ENCODE results near the gene ABHD5.

DNA sequence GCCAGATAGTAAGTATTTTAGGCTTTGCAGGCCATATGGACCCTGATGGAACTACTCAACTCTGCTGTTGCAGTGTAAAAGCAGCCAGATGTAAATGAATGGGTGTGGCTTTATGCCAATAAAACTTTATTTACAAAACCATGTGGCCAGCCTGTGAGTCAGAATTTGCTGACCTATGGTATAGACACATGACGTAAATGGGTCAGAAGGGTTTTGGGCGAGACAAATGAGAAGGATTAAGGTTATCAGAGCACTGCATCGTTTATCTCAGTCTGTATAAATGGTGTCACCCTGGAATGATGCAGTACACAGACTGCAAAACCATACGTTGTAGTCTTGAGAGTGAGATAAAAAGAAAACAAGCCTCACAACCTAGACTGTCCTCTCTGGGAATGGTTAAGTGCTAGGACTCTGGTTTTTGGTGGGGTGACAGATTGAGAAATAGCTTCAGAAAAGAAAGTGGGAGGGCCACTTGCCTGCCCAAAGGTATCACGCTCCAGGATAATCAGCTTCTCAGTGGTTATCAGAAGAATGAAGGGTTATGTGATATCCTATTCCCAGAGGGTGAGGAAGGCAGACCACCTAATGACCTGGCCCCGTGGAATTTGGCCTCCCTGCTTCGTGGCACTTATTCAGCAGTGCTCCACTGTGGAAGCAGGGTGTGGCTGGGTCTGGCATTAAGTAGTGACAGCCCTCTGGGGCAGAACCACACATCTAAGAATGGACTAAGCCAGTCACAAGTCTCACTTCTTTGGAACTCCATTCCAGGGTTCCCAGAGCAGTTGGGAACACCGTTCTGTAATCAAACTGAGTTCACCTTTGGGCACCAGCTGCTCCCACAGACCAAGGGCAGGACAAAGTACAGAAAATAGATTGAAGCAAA is 46.1 kb downstream of the ABHD5 start:
- TF ChIP-seq EZH2 (IDR thresholded peaks at IDR 0.05; ENCODE audit: borderline replicate concordance, low read length): no peak
- TF ChIP-seq, protein P1, sequence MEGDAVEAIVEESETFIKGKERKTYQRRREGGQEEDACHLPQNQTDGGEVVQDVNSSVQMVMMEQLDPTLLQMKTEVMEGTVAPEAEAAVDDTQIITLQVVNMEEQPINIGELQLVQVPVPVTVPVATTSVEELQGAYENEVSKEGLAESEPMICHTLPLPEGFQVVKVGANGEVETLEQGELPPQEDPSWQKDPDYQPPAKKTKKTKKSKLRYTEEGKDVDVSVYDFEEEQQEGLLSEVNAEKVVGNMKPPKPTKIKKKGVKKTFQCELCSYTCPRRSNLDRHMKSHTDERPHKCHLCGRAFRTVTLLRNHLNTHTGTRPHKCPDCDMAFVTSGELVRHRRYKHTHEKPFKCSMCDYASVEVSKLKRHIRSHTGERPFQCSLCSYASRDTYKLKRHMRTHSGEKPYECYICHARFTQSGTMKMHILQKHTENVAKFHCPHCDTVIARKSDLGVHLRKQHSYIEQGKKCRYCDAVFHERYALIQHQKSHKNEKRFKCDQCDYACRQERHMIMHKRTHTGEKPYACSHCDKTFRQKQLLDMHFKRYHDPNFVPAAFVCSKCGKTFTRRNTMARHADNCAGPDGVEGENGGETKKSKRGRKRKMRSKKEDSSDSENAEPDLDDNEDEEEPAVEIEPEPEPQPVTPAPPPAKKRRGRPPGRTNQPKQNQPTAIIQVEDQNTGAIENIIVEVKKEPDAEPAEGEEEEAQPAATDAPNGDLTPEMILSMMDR (IDR thresholded peaks at IDR 0.05; ENCODE audit: low read length): no peak

Data from OCI-LY1 (cell line).